GM18873 (cell line): ENCODE data around the gene DCUN1D2.

Source experiments
- ATAC-seq: cut with Tn5 transposase; IDR thresholded peaks from one replicate; pipeline ENCODE4 v1.9.1; 2021; ENCODE audit warnings: mild to moderate bottlenecking, moderate library complexity, moderate number of reproducible peaks; ENCODE audit not compliant: unreplicated experiment, low FRiP score

The DCUN1D2 gene

GRCh38 chr13:113520571-113520970 lies 30.1 kb upstream of the DCUN1D2 start:
- no peak for ATAC-seq

GRCh38 chr13:113519556-113519955 lies 29.0 kb upstream of the DCUN1D2 start:
- ATAC-seq, result no peak

GRCh38 chr13:113518076-113518803 lies 27.7 kb upstream of the DCUN1D2 start:
- no peak for ATAC-seq

GRCh38 chr13:113514847-113515246 lies 24.3 kb upstream of the DCUN1D2 start:
- ATAC-seq, result no peak

- no peak for ATAC-seq
These were observed 23.2 kb upstream of the DCUN1D2 start for GRCh38 chr13:113513761-113514160.

- ATAC-seq, result no peak
These were observed 20.9 kb upstream of the DCUN1D2 start for GRCh38 chr13:113511361-113511760.

GRCh38 chr13:113510871-113511270 lies 20.4 kb upstream of the DCUN1D2 start:
- no peak for ATAC-seq

- ATAC-seq, result no peak
These were observed 19.5 kb upstream of the DCUN1D2 start for GRCh38 chr13:113509989-113510388.

- ATAC-seq, result no peak
These were observed 18.2 kb upstream of the DCUN1D2 start for GRCh38 chr13:113508521-113509254.

- no peak for ATAC-seq
These were observed 17.2 kb upstream of the DCUN1D2 start for GRCh38 chr13:113507505-113508345.

GRCh38 chr13:113506871-113507388 lies 16.4 kb upstream of the DCUN1D2 start:
- no peak for ATAC-seq

- ATAC-seq, result no peak
These were observed 15.6 kb upstream of the DCUN1D2 start for GRCh38 chr13:113506025-113506685.

- no peak for ATAC-seq
These were observed 12.2 kb upstream of the DCUN1D2 start for GRCh38 chr13:113502686-113503085.

- ATAC-seq, result no peak
These were observed 10.2 kb upstream of the DCUN1D2 start for GRCh38 chr13:113500530-113501265.

GRCh38 chr13:113499936-113500335 lies 9.4 kb upstream of the DCUN1D2 start:
- no peak for ATAC-seq

- no peak for ATAC-seq
These were observed 8.4 kb upstream of the DCUN1D2 start for GRCh38 chr13:113498905-113499304.

GRCh38 chr13:113497217-113497616 lies 6.7 kb upstream of the DCUN1D2 start:
- ATAC-seq, result no peak

- ATAC-seq, result no peak
These were observed 5.1 kb upstream of the DCUN1D2 start for GRCh38 chr13:113495494-113496210.
